Endodermal cell (in vitro differentiated cells): ENCODE data around the gene ZKSCAN3. TPM values are rescaled to one million over a fixed set of nuclear protein-coding genes. Genes with fewer than 3 reads are reported as not detected.

Source experiments
- DNase-seq: peaks from one replicate; pipeline ENCODE4 v3.0.0-alpha.2; 2017
- H3K27ac ChIP-seq: 2 replicates; pipeline ENCODE4 v1.5.1; 2013; ENCODE audit warnings: mild to moderate bottlenecking, low read depth, low read length, moderate library complexity
- H3K27me3 ChIP-seq: 2 replicates; pipeline ENCODE4 v1.6.1; 2013; ENCODE audit warnings: mild to moderate bottlenecking, low read length, moderate library complexity; ENCODE audit not compliant: insufficient read depth, control insufficient read depth, poor library complexity, severe bottlenecking
- H3K36me3 ChIP-seq: 2 replicates; pipeline ENCODE4 v1.7.0; 2013; ENCODE audit warnings: mild to moderate bottlenecking, low read length, moderate library complexity; ENCODE audit not compliant: control insufficient read depth, insufficient read depth
- H3K4me1 ChIP-seq: one replicate; pipeline ENCODE4 v1.7.0; 2013; ENCODE audit warnings: low read length; ENCODE audit not compliant: control insufficient read depth, insufficient read depth
- H3K4me3 ChIP-seq: 2 replicates; pipeline ENCODE4 v1.5.1; 2013; ENCODE audit warnings: mild to moderate bottlenecking, low read length, moderate library complexity
- H3K9ac ChIP-seq: 2 replicates; pipeline ENCODE4 v1.6.1; 2013; ENCODE audit warnings: mild to moderate bottlenecking, low read length, moderate library complexity; ENCODE audit not compliant: poor library complexity, severe bottlenecking; ENCODE audit errors: extremely low read depth
- H3K9me3 ChIP-seq: 2 replicates; pipeline ENCODE4 v1.6.1; 2013; ENCODE audit warnings: mild to moderate bottlenecking, low read length, moderate library complexity; ENCODE audit not compliant: control insufficient read depth
- H3K27ac Mint-ChIP-seq: 2 replicates; pipeline ENCODE4 v1.8.0; 2020; ENCODE audit warnings: mixed read lengths
- H3K27me3 Mint-ChIP-seq: 2 replicates; pipeline ENCODE4 v1.8.0; 2021; ENCODE audit warnings: mild to moderate bottlenecking, mixed read lengths; ENCODE audit not compliant: insufficient read depth
- H3K36me3 Mint-ChIP-seq: 2 replicates; pipeline ENCODE4 v1.8.0; 2020; ENCODE audit warnings: low read depth, mixed read lengths
- H3K4me1 Mint-ChIP-seq: 2 replicates; pipeline ENCODE4 v1.8.0; 2020; ENCODE audit warnings: mixed read lengths
- H3K4me3 Mint-ChIP-seq: 2 replicates; pipeline ENCODE4 v1.8.0; 2020; ENCODE audit warnings: mild to moderate bottlenecking, moderate library complexity, mixed read lengths
- H3K9me3 Mint-ChIP-seq: 2 replicates; pipeline ENCODE4 v1.8.0; 2020; ENCODE audit warnings: mild to moderate bottlenecking, mixed read lengths
- WGBS, 2 experiments: methylation state at CpG; one replicate each; pipeline versions ENCODE4 v1.1.5 to v1.1.7; 2013; ENCODE audit warnings: missing lambda C conversion rate in 2 of 2, mixed read lengths in 1 of 2; ENCODE audit not compliant: insufficient coverage in 1 of 2, insufficient read length in 1 of 2; 5-methylcytosine and 5-hydroxymethylcytosine counted together
- total RNA-seq, 2 donors: library from RNA; stranded (reverse); fragmentation: NEBNext Ultra II Directional in 1 of 2; extraction: Animal tissue kit (Norgen Biotek cat#: 25700) in 1 of 2; gene quantifications; 2 replicates in 1 of 2; 3 replicates in 1 of 2; pipeline ENCODE4 v1.2.1, GENCODE V29; 2021
- TF ChIP-seq, protein P1 (sequence below): fragments of 200-600 bp; sonication (generic); conservative IDR thresholded peaks from 2 replicates; pipeline ENCODE4 v1.5.0; 2021; ENCODE audit warnings: antibody characterized with exemption, mild to moderate bottlenecking

Gene ZKSCAN3
- total RNA-seq, 2 donors from 2014 or later = 10.1 to 11.4 TPM

GRCh38 chr6:28330041-28330440 lies 19.7 kb upstream of the ZKSCAN3 start:
- H3K9me3 Mint-ChIP-seq = peaks cover 48% of the 10 kb centered on the region
- H3K9me3 ChIP-seq = peaks cover 34% of the 10 kb centered on the region
- DNase-seq = no peak
- H3K36me3 Mint-ChIP-seq = peaks cover 38% of the 10 kb centered on the region
- H3K4me1 ChIP-seq = no peaks in the 10 kb centered on the region
- WGBS, 2 experiments = no CpG with 5 or more reads among the region's 1 CpG
- no peaks in the 10 kb centered on the region for H3K27me3 Mint-ChIP-seq
- no peak overlapping the region for H3K9ac ChIP-seq
- no peak overlapping the region for H3K27ac ChIP-seq
- H3K27me3 ChIP-seq = no peaks in the 10 kb centered on the region
- H3K4me3 ChIP-seq = no peak overlapping the region
- TF ChIP-seq, protein P1, sequence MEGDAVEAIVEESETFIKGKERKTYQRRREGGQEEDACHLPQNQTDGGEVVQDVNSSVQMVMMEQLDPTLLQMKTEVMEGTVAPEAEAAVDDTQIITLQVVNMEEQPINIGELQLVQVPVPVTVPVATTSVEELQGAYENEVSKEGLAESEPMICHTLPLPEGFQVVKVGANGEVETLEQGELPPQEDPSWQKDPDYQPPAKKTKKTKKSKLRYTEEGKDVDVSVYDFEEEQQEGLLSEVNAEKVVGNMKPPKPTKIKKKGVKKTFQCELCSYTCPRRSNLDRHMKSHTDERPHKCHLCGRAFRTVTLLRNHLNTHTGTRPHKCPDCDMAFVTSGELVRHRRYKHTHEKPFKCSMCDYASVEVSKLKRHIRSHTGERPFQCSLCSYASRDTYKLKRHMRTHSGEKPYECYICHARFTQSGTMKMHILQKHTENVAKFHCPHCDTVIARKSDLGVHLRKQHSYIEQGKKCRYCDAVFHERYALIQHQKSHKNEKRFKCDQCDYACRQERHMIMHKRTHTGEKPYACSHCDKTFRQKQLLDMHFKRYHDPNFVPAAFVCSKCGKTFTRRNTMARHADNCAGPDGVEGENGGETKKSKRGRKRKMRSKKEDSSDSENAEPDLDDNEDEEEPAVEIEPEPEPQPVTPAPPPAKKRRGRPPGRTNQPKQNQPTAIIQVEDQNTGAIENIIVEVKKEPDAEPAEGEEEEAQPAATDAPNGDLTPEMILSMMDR = no peak
- no peak overlapping the region for H3K27ac Mint-ChIP-seq
- H3K4me1 Mint-ChIP-seq = peaks cover 2% of the 10 kb centered on the region
- H3K4me3 Mint-ChIP-seq = no peak overlapping the region
- peaks cover 10% of the 10 kb centered on the region for H3K36me3 ChIP-seq

GRCh38 chr6:28333047-28333446 lies 16.7 kb upstream of the ZKSCAN3 start:
- Mint-ChIP-seq H3K27me3 (no peaks in the 10 kb centered on the region), H3K9me3 (peaks cover 19% of the 10 kb centered on the region), H3K4me1 (peaks cover 4% of the 10 kb centered on the region), H3K27ac (no peak overlapping the region), H3K36me3 (peaks cover 11% of the 10 kb centered on the region), H3K4me3 (no peak overlapping the region)
- H3K4me3 ChIP-seq = no peak overlapping the region
- H3K27ac ChIP-seq = no peak overlapping the region
- no peak overlapping the region for H3K9ac ChIP-seq
- H3K4me1 ChIP-seq = no peaks in the 10 kb centered on the region
- 97% methylated on average over 2 of the region's 2 CpGs; no CpG with 5 or more reads in 1 of the 2 experiments for WGBS, 2 experiments
- TF ChIP-seq, protein P1 = no peak
- H3K27me3 ChIP-seq = no peaks in the 10 kb centered on the region
- DNase-seq = no peak
- no peaks in the 10 kb centered on the region for H3K36me3 ChIP-seq
- H3K9me3 ChIP-seq = peaks cover 7% of the 10 kb centered on the region

DNA sequence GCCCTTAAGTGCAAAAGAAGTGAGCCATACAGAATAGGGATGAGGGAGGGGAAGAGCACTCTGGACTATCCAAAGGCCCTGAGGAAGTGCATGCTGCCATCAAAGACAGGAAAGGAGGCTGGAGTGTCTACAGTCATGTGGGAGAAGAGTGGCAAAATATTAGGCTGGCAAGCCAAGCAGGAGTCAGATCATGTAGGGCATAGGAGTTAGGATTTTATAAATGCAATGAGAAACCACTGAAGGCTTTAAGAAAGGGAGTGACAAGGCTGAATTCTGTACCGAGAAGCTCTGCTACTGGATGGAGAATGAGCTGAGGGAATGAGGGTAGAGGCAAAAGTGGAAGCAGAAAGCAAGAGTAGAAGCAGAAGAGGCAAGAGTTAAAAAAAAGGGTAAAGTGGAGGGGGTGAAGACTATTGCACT lies 16.1 kb upstream of the ZKSCAN3 start:
- Histone ChIP-seq H3K4me3 (no peak overlapping the region), H3K27me3 (no peaks in the 10 kb centered on the region), H3K27ac (no peak overlapping the region), H3K36me3 (no peaks in the 10 kb centered on the region), H3K9ac (no peak overlapping the region), H3K4me1 (no peaks in the 10 kb centered on the region), H3K9me3 (peaks cover 7% of the 10 kb centered on the region)
- WGBS, 2 experiments = 93 to 94% methylated on average over 1 of the region's 1 CpG
- Mint-ChIP-seq H3K4me1 (peaks cover 4% of the 10 kb centered on the region), H3K9me3 (peaks cover 13% of the 10 kb centered on the region), H3K27me3 (no peaks in the 10 kb centered on the region), H3K27ac (no peak overlapping the region), H3K4me3 (no peak overlapping the region), H3K36me3 (peaks cover 7% of the 10 kb centered on the region)
- no peak for DNase-seq
- TF ChIP-seq, protein P1 = no peak
